BJ (cell line): Measurements from ENCODE around the gene SELENOO. TPM values are rescaled to one million over a fixed set of nuclear protein-coding genes. Genes with fewer than 3 reads are reported as not detected.

ENCODE experiments used
- CTCF ChIA-PET: fragments of 350-600 bp; formaldehyde crosslinking; extraction: SDS; loops from one replicate; lab custom pipeline; 2021; ENCODE audit warnings: antibody characterized with exemption, inconsistent platforms; lab: Yijun Ruan, JAX
- POLR2A ChIA-PET: fragments of 300-600 bp; sonication (Branson Sonifier 250); formaldehyde crosslinking; extraction: SDS; loops from one replicate; lab custom pipeline; 2021; ENCODE audit warnings: antibody characterized with exemption; lab: Charles Lee
- DNase-seq: peaks from one replicate; pipeline ENCODE4 v3.0.0-alpha.2; 2011; ENCODE audit warnings: low read depth
- H3K27me3 ChIP-seq: 2 replicates; pipeline ENCODE4 v1.6.0; 2011; ENCODE audit warnings: low read length; ENCODE audit not compliant: control insufficient read depth, insufficient read depth
- H3K36me3 ChIP-seq: 2 replicates; pipeline ENCODE4 v1.5.1; 2011; ENCODE audit warnings: low read length; ENCODE audit not compliant: control insufficient read depth, insufficient read depth
- H3K4me3 ChIP-seq: 2 replicates; pipeline ENCODE4 v1.5.1; 2011; ENCODE audit warnings: low read depth, mild to moderate bottlenecking, control low read depth, low read length
- polyA plus RNA-seq: library from polyadenylated mRNA; depleted of rRNA; stranded (reverse); fragments of >200 nt; gene quantifications from 2 replicates; pipeline ENCODE4 v1.2.3, GENCODE V29; 2011
- TF ChIP-seq, protein P1 (sequence below): IDR thresholded peaks from 2 replicates; pipeline ENCODE4 v1.5.1; 2011; ENCODE audit warnings: low read depth, mild to moderate bottlenecking, control low read depth, inconsistent platforms, low read length, moderate library complexity; ENCODE audit not compliant: insufficient read depth

The SELENOO gene
- polyA plus RNA-seq, 1 experiment: 16.7 TPM

- Histone ChIP-seq H3K4me3 (no peak overlapping the region), H3K36me3 (peaks cover 24% of the 10 kb centered on the region), H3K27me3 (no peaks in the 10 kb centered on the region)
- no peak for DNase-seq
- TF ChIP-seq, protein P1, sequence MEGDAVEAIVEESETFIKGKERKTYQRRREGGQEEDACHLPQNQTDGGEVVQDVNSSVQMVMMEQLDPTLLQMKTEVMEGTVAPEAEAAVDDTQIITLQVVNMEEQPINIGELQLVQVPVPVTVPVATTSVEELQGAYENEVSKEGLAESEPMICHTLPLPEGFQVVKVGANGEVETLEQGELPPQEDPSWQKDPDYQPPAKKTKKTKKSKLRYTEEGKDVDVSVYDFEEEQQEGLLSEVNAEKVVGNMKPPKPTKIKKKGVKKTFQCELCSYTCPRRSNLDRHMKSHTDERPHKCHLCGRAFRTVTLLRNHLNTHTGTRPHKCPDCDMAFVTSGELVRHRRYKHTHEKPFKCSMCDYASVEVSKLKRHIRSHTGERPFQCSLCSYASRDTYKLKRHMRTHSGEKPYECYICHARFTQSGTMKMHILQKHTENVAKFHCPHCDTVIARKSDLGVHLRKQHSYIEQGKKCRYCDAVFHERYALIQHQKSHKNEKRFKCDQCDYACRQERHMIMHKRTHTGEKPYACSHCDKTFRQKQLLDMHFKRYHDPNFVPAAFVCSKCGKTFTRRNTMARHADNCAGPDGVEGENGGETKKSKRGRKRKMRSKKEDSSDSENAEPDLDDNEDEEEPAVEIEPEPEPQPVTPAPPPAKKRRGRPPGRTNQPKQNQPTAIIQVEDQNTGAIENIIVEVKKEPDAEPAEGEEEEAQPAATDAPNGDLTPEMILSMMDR: no peak
- ChIA-PET CTCF (no interaction called here), POLR2A (no interaction called here)
Observed at GRCh38 chr22:50257041-50257440, 56.2 kb downstream of the SELENOO start.

- ChIA-PET CTCF (no interaction called here), POLR2A (no interaction called here)
- DNase-seq: no peak
- no peak overlapping the region for H3K4me3 ChIP-seq
- no peaks in the 10 kb centered on the region for H3K27me3 ChIP-seq
- TF ChIP-seq, protein P1: no peak
- peaks cover 24% of the 10 kb centered on the region for H3K36me3 ChIP-seq
Observed at GRCh38 chr22:50257451-50258360, 56.9 kb downstream of the SELENOO start.

- Histone ChIP-seq H3K27me3 (no peaks in the 10 kb centered on the region), H3K4me3 (no peak overlapping the region), H3K36me3 (peaks cover 24% of the 10 kb centered on the region)
- POLR2A ChIA-PET: no interaction called here
- CTCF ChIA-PET: interaction anchor here (0.7 to 2.7 kb wide), 2 partner anchors 17 to 83 kb away, joined by 3 to 9 read pairs; no protein-coding TSS in a partner anchor
- DNase-seq: no peak
- TF ChIP-seq, protein P1: no peak
Observed at GRCh38 chr22:50258361-50259292, 57.8 kb downstream of the SELENOO start.

- peaks cover 24% of the 10 kb centered on the region for H3K36me3 ChIP-seq
- ChIA-PET POLR2A (no interaction called here), CTCF (interaction anchor here (0.7 to 2.7 kb wide), 2 partner anchors 16 to 83 kb away, joined by 3 to 9 read pairs; no protein-coding TSS in a partner anchor)
- TF ChIP-seq, protein P1: no peak
- no peaks in the 10 kb centered on the region for H3K27me3 ChIP-seq
- no peak for DNase-seq
- no peak overlapping the region for H3K4me3 ChIP-seq
Observed at GRCh38 chr22:50259302-50259701, 58.5 kb downstream of the SELENOO start.
